Activated CD8-positive, alpha-beta T cell treated with anti-CD3 and anti-CD28 coated beads for 36 hours (primary cell): ENCODE measurements around the gene MBL2. TPM values are rescaled to one million over a fixed set of nuclear protein-coding genes. Genes with fewer than 3 reads are reported as not detected.

Source experiments
- ATAC-seq: fragments of 200-7000 bp; cut with Tn5 transposase; one replicate; pipeline ENCODE4 v1.10.0; 2021; ENCODE audit warnings: mild to moderate bottlenecking, moderate library complexity
- CTCF ChIA-PET: fragments of 350-600 bp; sonication (Branson Sonifier 250); formaldehyde crosslinking; loops from one replicate; lab custom pipeline; 2021; ENCODE audit warnings: antibody characterized with exemption; lab: Charles Lee
- POLR2A ChIA-PET: fragments of 350-600 bp; sonication (Branson Sonifier 250); formaldehyde crosslinking; loops from one replicate; lab custom pipeline; 2021; ENCODE audit warnings: antibody characterized with exemption; lab: Charles Lee
- DNase-seq: peaks from one replicate; pipeline ENCODE4 v3.0.0-alpha.2; 2020
- H3K27ac Mint-ChIP-seq: one replicate; pipeline ENCODE4 v1.8.0; 2021; ENCODE audit warnings: mild to moderate bottlenecking, mixed read lengths
- H3K27me3 Mint-ChIP-seq: one replicate; pipeline ENCODE4 v1.8.0; 2021; ENCODE audit warnings: mixed read lengths
- H3K36me3 Mint-ChIP-seq: one replicate; pipeline ENCODE4 v1.8.0; 2021; ENCODE audit warnings: low read depth, mixed read lengths
- H3K4me1 Mint-ChIP-seq: one replicate; pipeline ENCODE4 v1.8.0; 2021; ENCODE audit warnings: low read depth, mixed read lengths
- H3K4me3 Mint-ChIP-seq: one replicate; pipeline ENCODE4 v1.8.0; 2021; ENCODE audit warnings: mild to moderate bottlenecking, moderate library complexity, mixed read lengths
- H3K9me3 Mint-ChIP-seq: one replicate; pipeline ENCODE4 v1.8.0; 2021; ENCODE audit warnings: mixed read lengths
- CTCF ChIP-seq: fragments of 200-600 bp; IDR thresholded peaks from one replicate; pipeline ENCODE4 v1.8.0; 2022; ENCODE audit warnings: antibody characterized with exemption, mild to moderate bottlenecking
- intact Hi-C: fragments of 100-400 bp; cut with micrococcal nuclease; formaldehyde crosslinking; loops from one replicate; pipeline ENCODE4 v1.10.0; 2022
- total RNA-seq, 2 experiments: library from RNA; stranded (reverse); gene quantifications; one replicate each; pipeline ENCODE4 v1.2.3, GENCODE V29; 2021

The MBL2 gene
- total RNA-seq, 2 experiments from 2014 or later, result not detected

GRCh38 chr10:52744057-52744805 is 28.4 kb downstream of the MBL2 start:
- ATAC-seq, result no peak
- TF ChIP-seq CTCF, result no peak
- intact Hi-C loops, result loop anchor here (5.0 kb wide), 1 partner anchor 38 kb away; no protein-coding TSS in a partner anchor
- H3K4me3 Mint-ChIP-seq, result no peak overlapping the region
- peaks cover 1% of the 10 kb centered on the region for H3K9me3 Mint-ChIP-seq
- ChIA-PET CTCF (no interaction called here), POLR2A (no interaction called here)
- H3K36me3 Mint-ChIP-seq, result no peaks in the 10 kb centered on the region
- no peak overlapping the region for H3K27ac Mint-ChIP-seq
- no peaks in the 10 kb centered on the region for H3K27me3 Mint-ChIP-seq
- H3K4me1 Mint-ChIP-seq, result no peaks in the 10 kb centered on the region
- DNase-seq, result no peak

GRCh38 chr10:52742731-52743130 is 29.9 kb downstream of the MBL2 start:
- CTCF ChIA-PET, result interaction anchor here (1.0 kb wide), 1 partner anchor 39 kb away, joined by 3 read pairs; no protein-coding TSS in a partner anchor
- Mint-ChIP-seq H3K27me3 (no peaks in the 10 kb centered on the region), H3K9me3 (no peaks in the 10 kb centered on the region), H3K36me3 (no peaks in the 10 kb centered on the region), H3K4me3 (no peak overlapping the region), H3K27ac (no peak overlapping the region), H3K4me1 (no peaks in the 10 kb centered on the region)
- ATAC-seq (no peak), DNase-seq (no peak)
- TF ChIP-seq CTCF, result no peak
- POLR2A ChIA-PET, result no interaction called here
- intact Hi-C loops, result loop anchor here (5.0 kb wide), 1 partner anchor 40 kb away; no protein-coding TSS in a partner anchor

GRCh38 chr10:52741851-52742250 is 30.7 kb downstream of the MBL2 start:
- no peak for ATAC-seq
- CTCF ChIA-PET, result interaction anchor here (1.0 to 2.3 kb wide), 5 partner anchors 7 to 48 kb away, joined by 3 to 23 read pairs (median 5); no protein-coding TSS in a partner anchor
- Mint-ChIP-seq H3K27ac (no peak overlapping the region), H3K9me3 (no peaks in the 10 kb centered on the region), H3K27me3 (no peaks in the 10 kb centered on the region), H3K4me1 (no peaks in the 10 kb centered on the region), H3K36me3 (no peaks in the 10 kb centered on the region), H3K4me3 (no peak overlapping the region)
- no peak for TF ChIP-seq CTCF
- intact Hi-C loops, result loop anchor here (5.0 kb wide), 1 partner anchor 40 kb away; no protein-coding TSS in a partner anchor
- POLR2A ChIA-PET, result no interaction called here
- no peak for DNase-seq

- POLR2A ChIA-PET, result no interaction called here
Measured at GRCh38 chr10:52740913-52741675, 31.5 kb downstream of the MBL2 start.

More at GRCh38 chr10:52740913-52741675, 31.5 kb downstream of the MBL2 start:
- Mint-ChIP-seq H3K27me3 (no peaks in the 10 kb centered on the region), H3K27ac (no peak overlapping the region), H3K4me1 (no peaks in the 10 kb centered on the region), H3K4me3 (no peak overlapping the region), H3K9me3 (no peaks in the 10 kb centered on the region), H3K36me3 (no peaks in the 10 kb centered on the region)
- ATAC-seq, result peak; percentile 53
- intact Hi-C loops, result loop anchor here (5.0 kb wide), 1 partner anchor 41 kb away; no protein-coding TSS in a partner anchor
- CTCF ChIA-PET, result interaction anchor here (0.7 to 2.3 kb wide), 10 partner anchors 8 to 143 kb away, joined by 3 to 23 read pairs (median 4); no protein-coding TSS in a partner anchor
- DNase-seq, result peak; percentile 61
- peak; percentile 78 for TF ChIP-seq CTCF
